ENCODE measurements around the gene SPATS1. TPM values are rescaled to one million over a fixed set of nuclear protein-coding genes. Genes with fewer than 3 reads are reported as not detected.
"Not testable (repeated sequence)": the region's sequence is repeated elsewhere in the genome, so short reads cannot be mapped to it uniquely, and the experiment has no call there.

Gene SPATS1
- total RNA-seq, 3 donors from 2014 or later: not detected

DNA sequence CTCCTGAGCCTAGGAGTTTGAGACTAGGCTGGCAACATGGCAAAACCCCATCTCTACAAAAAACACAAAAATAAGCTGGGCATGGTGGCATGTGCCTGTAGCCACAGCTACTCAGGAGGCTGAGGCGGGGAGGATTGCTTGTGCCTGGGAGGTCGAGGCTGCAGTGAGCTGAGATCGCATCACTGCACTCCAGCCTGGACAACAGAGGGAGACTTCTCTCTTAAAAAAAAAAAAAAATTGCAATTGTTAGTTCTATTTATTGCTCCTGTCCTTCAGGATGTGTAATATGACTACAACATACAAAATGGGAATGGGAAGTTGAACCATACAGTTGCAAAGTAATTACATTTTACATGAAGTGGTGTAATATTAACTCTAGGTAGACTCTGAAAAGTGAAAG, 21.2 kb upstream of the SPATS1 start:
- H3K9me3 ChIP-seq: no peaks in the 10 kb centered on the region
- H3K4me1 ChIP-seq (ENCODE audit: low read depth): no peaks in the 10 kb centered on the region
- no peak overlapping the region for H3K4me3 ChIP-seq
- intact Hi-C loops (cut with DNase I, micrococcal nuclease): no loop called here
- no peaks in the 10 kb centered on the region for H3K36me3 ChIP-seq (ENCODE audit: low read depth)
- no peak for DNase-seq
- ATAC-seq: no peak
- TF ChIP-seq, protein P1, sequence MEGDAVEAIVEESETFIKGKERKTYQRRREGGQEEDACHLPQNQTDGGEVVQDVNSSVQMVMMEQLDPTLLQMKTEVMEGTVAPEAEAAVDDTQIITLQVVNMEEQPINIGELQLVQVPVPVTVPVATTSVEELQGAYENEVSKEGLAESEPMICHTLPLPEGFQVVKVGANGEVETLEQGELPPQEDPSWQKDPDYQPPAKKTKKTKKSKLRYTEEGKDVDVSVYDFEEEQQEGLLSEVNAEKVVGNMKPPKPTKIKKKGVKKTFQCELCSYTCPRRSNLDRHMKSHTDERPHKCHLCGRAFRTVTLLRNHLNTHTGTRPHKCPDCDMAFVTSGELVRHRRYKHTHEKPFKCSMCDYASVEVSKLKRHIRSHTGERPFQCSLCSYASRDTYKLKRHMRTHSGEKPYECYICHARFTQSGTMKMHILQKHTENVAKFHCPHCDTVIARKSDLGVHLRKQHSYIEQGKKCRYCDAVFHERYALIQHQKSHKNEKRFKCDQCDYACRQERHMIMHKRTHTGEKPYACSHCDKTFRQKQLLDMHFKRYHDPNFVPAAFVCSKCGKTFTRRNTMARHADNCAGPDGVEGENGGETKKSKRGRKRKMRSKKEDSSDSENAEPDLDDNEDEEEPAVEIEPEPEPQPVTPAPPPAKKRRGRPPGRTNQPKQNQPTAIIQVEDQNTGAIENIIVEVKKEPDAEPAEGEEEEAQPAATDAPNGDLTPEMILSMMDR (IDR thresholded peaks at IDR 0.05): no peak

DNA sequence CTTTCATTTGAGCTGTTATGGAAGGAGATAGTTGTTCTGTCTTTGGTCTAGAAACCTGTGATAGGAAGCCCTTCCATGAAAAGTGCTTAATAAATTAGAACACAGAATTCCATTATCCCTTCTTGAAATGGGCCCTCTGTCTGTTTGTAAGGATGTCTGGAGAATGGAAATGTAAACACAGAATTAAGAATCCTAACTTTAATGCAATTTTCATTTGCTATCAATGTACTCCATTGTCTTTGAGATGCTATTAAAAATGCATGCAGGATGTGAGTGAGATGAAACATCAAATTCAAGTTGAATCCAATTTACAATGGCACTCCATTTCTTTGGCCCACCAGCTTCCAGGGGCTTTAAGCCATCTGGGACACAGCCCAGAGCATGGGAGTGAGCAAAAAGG, 15.4 kb upstream of the SPATS1 start:
- no peak for ATAC-seq
- Histone ChIP-seq H3K4me1 (ENCODE audit: low read depth) (no peaks in the 10 kb centered on the region), H3K9me3 (no peaks in the 10 kb centered on the region)

DNA sequence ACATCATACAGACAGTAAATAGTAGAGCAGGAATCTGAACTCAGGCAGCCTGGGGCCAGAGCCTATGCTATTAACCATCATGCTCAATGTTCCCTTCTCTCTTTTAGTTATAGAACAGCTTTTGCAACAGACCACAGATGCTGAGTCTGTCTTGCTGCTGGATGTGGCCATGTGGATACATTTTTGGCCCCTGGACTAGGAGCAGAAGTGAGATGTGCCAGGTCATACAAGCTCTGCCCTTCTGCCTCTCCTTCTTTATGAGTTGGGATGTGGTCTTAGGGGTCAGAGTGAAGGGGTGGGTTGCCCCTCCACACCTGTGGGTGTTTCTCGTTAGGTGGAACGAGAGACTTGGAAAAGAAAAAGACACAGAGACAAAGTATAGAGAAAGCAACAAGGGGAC, 14.7 kb upstream of the SPATS1 start:
- DNase-seq: no peak
- ATAC-seq: no peak
- no peaks in the 10 kb centered on the region for H3K36me3 ChIP-seq (ENCODE audit: low read depth)
- no peaks in the 10 kb centered on the region for H3K9me3 ChIP-seq
- H3K4me3 ChIP-seq: no peak overlapping the region
- TF ChIP-seq, protein P1 (IDR thresholded peaks at IDR 0.05): no peak
- intact Hi-C loops (cut with DNase I, micrococcal nuclease): no loop called here
- no peaks in the 10 kb centered on the region for H3K4me1 ChIP-seq (ENCODE audit: low read depth)

More for the DNA sequence above, 15.4 kb upstream of the SPATS1 start:
- TF ChIP-seq, protein P1 (IDR thresholded peaks at IDR 0.05): no peak
- intact Hi-C loops (cut with DNase I, micrococcal nuclease): no loop called here
- DNase-seq: no peak
- Histone ChIP-seq H3K4me3 (no peak overlapping the region), H3K36me3 (ENCODE audit: low read depth) (no peaks in the 10 kb centered on the region)

DNA sequence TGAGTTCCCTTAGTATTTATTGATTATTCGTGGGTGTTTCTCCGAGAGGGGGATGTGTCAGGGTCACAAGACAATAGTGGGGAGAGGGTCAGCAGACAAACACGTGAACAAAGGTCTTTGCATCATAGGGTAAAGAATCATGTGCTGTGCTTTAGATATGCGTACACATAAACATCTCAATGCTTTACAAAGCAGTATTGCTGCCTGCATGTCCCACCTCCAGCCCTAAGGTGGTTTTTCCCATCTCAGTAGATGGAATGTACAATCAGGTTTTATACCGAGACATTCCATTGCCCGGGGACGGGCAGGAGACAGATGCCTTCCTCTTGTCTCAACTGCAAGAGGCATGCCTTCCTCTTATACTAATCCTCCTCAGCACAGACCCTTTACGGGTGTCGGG, 14.2 kb upstream of the SPATS1 start:
- ATAC-seq; DNase-seq; H3K4me3 ChIP-seq; H3K4me1 ChIP-seq (ENCODE audit: low read depth); H3K36me3 ChIP-seq (ENCODE audit: low read depth); H3K9me3 ChIP-seq; intact Hi-C loops (cut with DNase I, micrococcal nuclease): not testable (repeated sequence)

DNA sequence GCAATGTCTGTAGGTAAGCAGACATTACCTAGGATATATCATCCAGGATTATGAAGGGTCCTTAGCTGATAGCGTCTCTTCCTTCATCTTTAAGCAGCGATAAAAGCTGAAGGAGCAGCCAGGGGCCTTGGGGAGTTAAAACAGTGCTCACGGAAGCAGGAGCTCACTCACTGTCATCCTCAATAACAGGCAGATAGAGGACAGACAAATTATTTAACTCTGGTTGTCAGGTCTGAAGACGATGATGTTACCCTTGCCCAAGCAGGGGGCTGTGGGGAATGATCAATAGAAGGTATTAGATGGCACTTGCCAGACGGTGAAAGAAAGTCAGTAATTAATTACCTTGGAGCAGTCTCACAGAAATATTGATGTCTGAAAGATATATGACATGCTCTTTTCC, 12.6 kb upstream of the SPATS1 start:
- intact Hi-C loops (cut with DNase I, micrococcal nuclease): no loop called here
- no peaks in the 10 kb centered on the region for H3K9me3 ChIP-seq
- H3K4me1 ChIP-seq (ENCODE audit: low read depth): no peaks in the 10 kb centered on the region
- DNase-seq (no peak), ATAC-seq (no peak)
- no peaks in the 10 kb centered on the region for H3K36me3 ChIP-seq (ENCODE audit: low read depth)
- no peak overlapping the region for H3K4me3 ChIP-seq
- TF ChIP-seq, protein P1 (IDR thresholded peaks at IDR 0.05): no peak

DNA sequence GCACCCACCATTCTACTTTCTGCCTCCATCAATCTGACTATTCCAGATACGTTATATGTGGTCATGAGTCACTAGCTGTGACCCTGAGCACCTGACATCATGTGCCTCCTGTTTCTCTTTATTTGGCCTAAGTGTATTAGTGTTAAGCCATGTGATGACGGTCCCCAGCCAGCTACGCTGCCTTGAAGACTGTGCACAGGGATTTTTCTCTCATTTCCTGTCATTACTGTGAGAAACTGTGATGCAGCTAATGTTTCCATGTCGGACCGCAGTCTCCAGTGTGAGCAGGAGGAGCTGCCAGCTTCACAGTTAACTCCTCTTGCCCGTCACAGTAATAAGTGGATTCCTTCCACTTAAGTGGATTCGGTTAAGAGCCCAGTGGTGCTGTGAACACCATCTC, 9.9 kb upstream of the SPATS1 start:
- Histone ChIP-seq H3K9me3 (no peaks in the 10 kb centered on the region), H3K36me3 (ENCODE audit: low read depth) (no peaks in the 10 kb centered on the region), H3K4me3 (no peak overlapping the region), H3K4me1 (ENCODE audit: low read depth) (no peaks in the 10 kb centered on the region)
- intact Hi-C loops (cut with DNase I, micrococcal nuclease): no loop called here
- TF ChIP-seq, protein P1 (IDR thresholded peaks at IDR 0.05): no peak
- DNase-seq (no peak), ATAC-seq (no peak)
